Uterus (tissue), 4 donors: ENCODE data around the gene MASP1. TPM values are rescaled to one million over a fixed set of nuclear protein-coding genes. Genes with fewer than 3 reads are reported as not detected.

Experiments used
- DNase-seq, 2 donors: peaks; one replicate each; pipeline ENCODE4 v3.0.0-alpha.2; 2019 to 2020
- H3K27ac ChIP-seq, 2 donors: fragments of 200-600 bp; sonication (generic); 1 replicate in 1 of 2; 2 replicates in 1 of 2; pipeline ENCODE4 v1.5.1; 2016 to 2018
- H3K27me3 ChIP-seq, 2 donors: fragments of 200-600 bp; sonication (generic); one replicate each; pipeline ENCODE4 v1.5.1; 2018 to 2019; ENCODE audit warnings: control low read depth in 1 of 2
- H3K36me3 ChIP-seq, 2 donors: fragments of 200-600 bp; sonication (generic); one replicate each; pipeline ENCODE4 v1.5.1; 2019; ENCODE audit warnings: control low read depth in 1 of 2
- H3K4me1 ChIP-seq, 2 donors: fragments of 200-600 bp; sonication (generic); one replicate each; pipeline ENCODE4 v1.5.1; 2018 to 2019; ENCODE audit warnings: control low read depth in 1 of 2
- H3K4me3 ChIP-seq, 2 donors: fragments of 200-600 bp; sonication (generic); 1 replicate in 1 of 2; 2 replicates in 1 of 2; pipeline ENCODE4 v1.5.1; 2018 to 2019; ENCODE audit warnings: mild to moderate bottlenecking in 1 of 2
- H3K9me3 ChIP-seq, 2 donors: fragments of 200-600 bp; sonication (generic); one replicate each; pipeline ENCODE4 v1.5.1; 2019; ENCODE audit warnings: control low read depth in 1 of 2
- CTCF ChIP-seq, 4 experiments: fragments of 200-600 bp in 2 of 4; fragments of 450-650 bp in 2 of 4; sonication (generic) in 2 of 4; IDR thresholded peaks; one replicate each; pipeline ENCODE4 v1.5.1; 2016 to 2019; ENCODE audit warnings: antibody characterized with exemption in 4 of 4, mild to moderate bottlenecking in 2 of 4, moderate library complexity in 1 of 4
- POLR2A ChIP-seq, 2 donors: fragments of 450-650 bp; IDR thresholded peaks; one replicate each; pipeline ENCODE4 v1.6.1; 2016; ENCODE audit warnings: antibody characterized with exemption in 2 of 2, mild to moderate bottlenecking in 1 of 2, moderate library complexity in 1 of 2
- intact Hi-C: fragments of 100-400 bp; cut with DNase I; formaldehyde crosslinking; loops from one replicate; pipeline ENCODE4 v1.15.1; 2023; ENCODE audit warnings: low total_unique reads
- total RNA-seq, 4 donors: library from RNA; depleted of rRNA in 3 of 4; stranded (reverse); fragments of >200 nt in 3 of 4; gene quantifications; one replicate each; pipeline versions ENCODE4 v1.1.0 to v1.2.4, GENCODE V29; 2014 to 2023
- donor health status: DM: yes; HTN: yes; CAD: no.

MASP1 gene
- total RNA-seq, 4 donors from 2014 or later = 25.3 to 121 (median 84.4) TPM

- DNase-seq = no peak
- H3K27ac ChIP-seq = peak overlapping the region; percentile 58 to 73
- H3K27me3 ChIP-seq = no peaks in the 10 kb centered on the region
- H3K9me3 ChIP-seq = no peaks in the 10 kb centered on the region
- TF ChIP-seq CTCF (IDR thresholded peaks at IDR 0.05) (no peak), POLR2A (IDR thresholded peaks at IDR 0.05) (no peak)
- H3K4me3 ChIP-seq = no peak overlapping the region
- intact Hi-C loops = no loop called here
- no peaks in the 10 kb centered on the region for H3K36me3 ChIP-seq
- H3K4me1 ChIP-seq = peaks cover 14 to 15% of the 10 kb centered on the region in 2 donors
These were observed 79.9 kb downstream of the MASP1 start for GRCh38 chr3:187211532-187212195.

GRCh38 chr3:187210545-187211327 lies 80.8 kb downstream of the MASP1 start:
- TF ChIP-seq POLR2A (IDR thresholded peaks at IDR 0.05) (no peak), CTCF (IDR thresholded peaks at IDR 0.05) (no peak)
- no peaks in the 10 kb centered on the region for H3K27me3 ChIP-seq
- no peaks in the 10 kb centered on the region for H3K9me3 ChIP-seq
- intact Hi-C loops = no loop called here
- H3K4me3 ChIP-seq = no peak overlapping the region
- DNase-seq = no peak
- H3K36me3 ChIP-seq = no peaks in the 10 kb centered on the region
- H3K4me1 ChIP-seq = peaks cover 14 to 15% of the 10 kb centered on the region in 2 donors
- H3K27ac ChIP-seq = peak overlapping the region; percentile 24 to 73

- Histone ChIP-seq H3K4me3 (no peak overlapping the region), H3K9me3 (no peaks in the 10 kb centered on the region), H3K4me1 (peaks cover 14 to 15% of the 10 kb centered on the region in 2 donors), H3K36me3 (no peaks in the 10 kb centered on the region), H3K27me3 (no peaks in the 10 kb centered on the region), H3K27ac (peak overlapping the region; percentile 24 to 73)
- TF ChIP-seq CTCF (IDR thresholded peaks at IDR 0.05) (no peak), POLR2A (IDR thresholded peaks at IDR 0.05) (no peak)
- no peak for DNase-seq
- intact Hi-C loops = no loop called here
These were observed 81.4 kb downstream of the MASP1 start for GRCh38 chr3:187210091-187210490.

- H3K9me3 ChIP-seq = no peaks in the 10 kb centered on the region
- no peaks in the 10 kb centered on the region for H3K36me3 ChIP-seq
- DNase-seq = no peak
- H3K4me3 ChIP-seq = no peak overlapping the region
- peak overlapping the region; percentile 24 to 73 for H3K27ac ChIP-seq
- peaks cover 14 to 15% of the 10 kb centered on the region in 2 donors for H3K4me1 ChIP-seq
- TF ChIP-seq CTCF (IDR thresholded peaks at IDR 0.05) = no peak
- no peak for TF ChIP-seq POLR2A (IDR thresholded peaks at IDR 0.05)
- H3K27me3 ChIP-seq = no peaks in the 10 kb centered on the region
- intact Hi-C loops = no loop called here
These were observed 82.0 kb downstream of the MASP1 start for GRCh38 chr3:187209491-187209890.

- TF ChIP-seq CTCF (IDR thresholded peaks at IDR 0.05) = no peak
- TF ChIP-seq POLR2A (IDR thresholded peaks at IDR 0.05) = no peak
- Histone ChIP-seq H3K27ac (peak overlapping the region; percentile 50 to 73), H3K9me3 (no peaks in the 10 kb centered on the region), H3K36me3 (no peaks in the 10 kb centered on the region), H3K4me3 (no peak overlapping the region), H3K4me1 (peaks cover 14 to 15% of the 10 kb centered on the region in 2 donors), H3K27me3 (no peaks in the 10 kb centered on the region)
- intact Hi-C loops = no loop called here
- DNase-seq = no peak
These were observed 83.4 kb downstream of the MASP1 start for GRCh38 chr3:187208159-187208558.
